Hindlimb muscle (tissue), 1 donor: ENCODE results near the gene PNMA8B. TPM values are rescaled to one million over a fixed set of nuclear protein-coding genes. Genes with fewer than 3 reads are reported as not detected.

Experiments
- DNase-seq: peaks from one replicate; pipeline ENCODE4 v3.0.0-alpha.2; 2013
- polyA plus RNA-seq: library from polyadenylated mRNA; unstranded; fragments of 120-200 nt; gene quantifications from one replicate; pipeline ENCODE4 v1.2.1, GENCODE V29; 2013; ENCODE audit not compliant: insufficient read length

Gene PNMA8B
- polyA plus RNA-seq, 1 donor, result 3.0 TPM

- DNase-seq, result no peak
Measured at GRCh38 chr19:46452186-46452585, 43.5 kb downstream of the PNMA8B start.

GRCh38 chr19:46451352-46451751, 44.3 kb downstream of the PNMA8B start:
- no peak for DNase-seq

- DNase-seq, result no peak
Measured at GRCh38 chr19:46450737-46451136, 44.9 kb downstream of the PNMA8B start.

- DNase-seq, result no peak
Measured at GRCh38 chr19:46449228-46449627, 46.4 kb downstream of the PNMA8B start.

- no peak for DNase-seq
Measured at GRCh38 chr19:46448601-46449000, 47.1 kb downstream of the PNMA8B start.

- DNase-seq, result no peak
Measured at GRCh38 chr19:46447824-46448223, 47.8 kb downstream of the PNMA8B start.

GRCh38 chr19:46447006-46447405, 48.7 kb downstream of the PNMA8B start:
- no peak for DNase-seq

- DNase-seq, result no peak
Measured at GRCh38 chr19:46446021-46446420, 49.6 kb downstream of the PNMA8B start.

GRCh38 chr19:46442808-46443450, 52.7 kb downstream of the PNMA8B start:
- DNase-seq, result peak; percentile 71

GRCh38 chr19:46441866-46442265, 53.8 kb downstream of the PNMA8B start:
- DNase-seq, result no peak

Other genes with a start within 250 kb of the PNMA8B start
- gene HIF3A, start 198.8 kb downstream of the PNMA8B start, polyA plus RNA-seq, result 412 TPM
- 73.4 TPM for gene PPP5C, start 148.8 kb downstream of the PNMA8B start, polyA plus RNA-seq
- 80.9 TPM for gene CCDC8, start 82.3 kb downstream of the PNMA8B start, polyA plus RNA-seq
- 0.45 TPM for gene PNMA8C, start 66.9 kb downstream of the PNMA8B start, polyA plus RNA-seq
- 43.2 TPM for gene PNMA8A, start 24.3 kb downstream of the PNMA8B start, polyA plus RNA-seq
- gene CALM3, start 105.5 kb upstream of the PNMA8B start, polyA plus RNA-seq, result 213 TPM
- gene PTGIR, start 129.2 kb upstream of the PNMA8B start, polyA plus RNA-seq, result 2.3 TPM
- not detected for gene GNG8, start 140.3 kb upstream of the PNMA8B start, polyA plus RNA-seq
- gene DACT3, start 165.3 kb upstream of the PNMA8B start, polyA plus RNA-seq, result 13.0 TPM
- gene PRKD2, start 221.2 kb upstream of the PNMA8B start, polyA plus RNA-seq, result 20.7 TPM